NCI-H748 (cell line): Measurements from ENCODE around the gene SLCO4A1.
A peak's percentile ranks its signal among the peaks of the same experiment; 100 is the strongest.

Source experiments
- DNase-seq: peaks from one replicate; lab custom pipeline; 2025; ENCODE audit not compliant: unreplicated experiment; lab: John Stamatoyannopoulos, UW

Gene SLCO4A1

DNA sequence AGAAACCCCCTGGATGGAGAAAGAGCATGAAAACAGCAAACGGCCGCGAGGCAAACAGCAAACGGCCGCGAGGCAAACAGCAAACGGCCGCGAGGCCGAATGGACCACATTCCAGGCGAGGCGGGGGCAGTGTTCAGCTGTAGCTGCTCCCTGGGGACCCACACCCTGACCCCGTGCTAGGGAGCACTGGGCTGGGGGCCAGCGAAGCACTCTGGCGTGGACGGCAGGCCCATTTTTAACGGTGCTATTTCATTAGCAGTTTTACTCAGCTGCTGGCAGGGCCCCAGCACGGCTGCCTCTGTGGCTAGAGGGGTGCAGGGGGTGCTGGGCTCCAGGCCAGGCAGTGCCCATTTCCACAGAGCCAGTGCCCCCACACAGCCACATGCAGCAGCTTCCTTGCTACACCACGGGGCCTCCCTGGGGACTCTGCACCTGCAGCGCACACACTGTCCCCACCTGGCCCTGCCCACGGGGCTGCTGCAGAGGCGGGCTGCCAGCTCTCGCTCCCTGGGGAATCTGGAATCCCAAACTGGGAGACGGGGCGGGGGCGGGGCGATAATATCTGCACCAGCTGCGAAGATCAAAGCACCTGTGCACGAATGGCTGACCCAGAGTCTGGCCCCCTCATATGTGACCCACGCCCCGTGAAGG is 35.6 kb upstream of the SLCO4A1 start:
- DNase-seq: peak; percentile 23

DNA sequence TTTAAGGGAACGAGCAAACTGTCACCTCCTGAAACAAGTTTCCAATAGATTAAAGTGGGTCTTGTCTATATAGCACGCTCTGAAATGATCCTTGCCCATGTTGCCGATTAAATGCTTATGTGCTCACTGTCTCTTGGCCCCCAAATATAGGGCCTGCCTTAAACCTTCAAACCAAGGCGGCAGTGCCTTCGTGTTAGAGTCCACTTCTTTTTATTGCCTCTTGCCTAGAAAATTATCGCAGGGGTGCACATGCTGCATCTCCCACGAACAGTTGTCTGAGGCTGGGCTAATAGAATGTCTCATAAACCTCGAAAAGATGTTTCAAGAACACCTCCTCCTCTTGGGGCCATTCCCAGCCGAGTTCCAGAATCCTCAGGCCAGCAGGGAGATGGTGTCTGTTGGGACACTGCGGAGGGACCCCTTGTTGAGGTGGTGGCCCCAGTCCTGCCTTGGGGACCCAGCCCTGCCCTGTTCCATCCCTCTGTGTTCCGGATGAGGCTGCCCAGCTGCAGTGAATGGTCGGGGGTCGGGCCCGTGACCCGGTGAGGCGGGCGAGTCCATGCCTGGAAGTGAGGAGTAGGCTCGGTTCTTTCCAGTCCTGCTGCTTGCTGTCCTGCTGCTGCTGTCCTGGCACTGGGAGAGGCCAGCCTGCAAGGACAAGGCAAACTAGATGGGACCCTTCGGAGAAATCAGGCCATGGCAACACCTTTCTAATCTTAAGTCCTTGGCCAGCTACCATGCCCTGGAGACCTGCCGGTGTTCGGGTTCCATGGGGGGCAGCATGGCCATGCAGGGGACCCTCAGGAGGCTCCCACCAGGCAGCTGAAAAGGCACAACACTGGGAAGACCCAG is 34.7 kb upstream of the SLCO4A1 start:
- DNase-seq: no peak

DNA sequence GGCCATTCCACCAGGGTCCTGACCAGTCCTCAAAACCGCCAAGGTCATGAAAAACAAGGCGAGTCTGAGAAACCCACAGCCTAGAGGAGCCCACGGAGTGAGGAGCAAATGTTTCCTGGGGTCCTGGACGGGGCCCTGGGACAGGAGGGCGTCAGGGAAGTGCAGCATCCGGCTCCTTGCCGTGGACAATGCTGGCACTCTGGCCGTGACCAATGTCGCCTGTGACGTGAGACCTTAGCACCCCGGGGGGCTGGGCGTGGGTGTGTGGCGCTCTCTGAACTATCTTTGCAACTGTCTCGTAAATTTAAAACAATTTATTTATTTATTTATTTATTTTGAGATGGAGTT is 34.1 kb upstream of the SLCO4A1 start:
- no peak for DNase-seq

DNA sequence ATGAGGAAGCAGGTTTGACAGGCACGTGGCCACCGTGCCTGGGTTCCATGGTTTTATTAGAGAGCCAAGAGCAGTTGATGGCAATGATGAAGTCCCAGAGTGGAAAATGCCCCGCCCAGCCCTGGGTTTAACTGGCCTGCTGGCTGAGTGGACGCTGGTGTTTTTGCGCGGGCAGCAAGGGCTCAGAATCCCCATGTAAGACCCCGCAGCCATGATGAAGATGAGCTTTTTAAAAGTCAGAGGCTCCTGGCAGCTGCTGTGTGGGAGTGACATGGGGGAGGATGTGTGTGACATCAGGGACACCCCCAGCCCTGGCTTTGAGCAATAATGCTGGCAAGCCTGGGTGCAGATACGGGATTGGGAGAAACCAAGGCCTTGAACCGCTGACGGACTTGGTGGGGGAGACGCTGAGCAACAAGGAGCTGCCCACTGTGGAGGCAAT is 33.0 kb upstream of the SLCO4A1 start:
- no peak for DNase-seq

DNA sequence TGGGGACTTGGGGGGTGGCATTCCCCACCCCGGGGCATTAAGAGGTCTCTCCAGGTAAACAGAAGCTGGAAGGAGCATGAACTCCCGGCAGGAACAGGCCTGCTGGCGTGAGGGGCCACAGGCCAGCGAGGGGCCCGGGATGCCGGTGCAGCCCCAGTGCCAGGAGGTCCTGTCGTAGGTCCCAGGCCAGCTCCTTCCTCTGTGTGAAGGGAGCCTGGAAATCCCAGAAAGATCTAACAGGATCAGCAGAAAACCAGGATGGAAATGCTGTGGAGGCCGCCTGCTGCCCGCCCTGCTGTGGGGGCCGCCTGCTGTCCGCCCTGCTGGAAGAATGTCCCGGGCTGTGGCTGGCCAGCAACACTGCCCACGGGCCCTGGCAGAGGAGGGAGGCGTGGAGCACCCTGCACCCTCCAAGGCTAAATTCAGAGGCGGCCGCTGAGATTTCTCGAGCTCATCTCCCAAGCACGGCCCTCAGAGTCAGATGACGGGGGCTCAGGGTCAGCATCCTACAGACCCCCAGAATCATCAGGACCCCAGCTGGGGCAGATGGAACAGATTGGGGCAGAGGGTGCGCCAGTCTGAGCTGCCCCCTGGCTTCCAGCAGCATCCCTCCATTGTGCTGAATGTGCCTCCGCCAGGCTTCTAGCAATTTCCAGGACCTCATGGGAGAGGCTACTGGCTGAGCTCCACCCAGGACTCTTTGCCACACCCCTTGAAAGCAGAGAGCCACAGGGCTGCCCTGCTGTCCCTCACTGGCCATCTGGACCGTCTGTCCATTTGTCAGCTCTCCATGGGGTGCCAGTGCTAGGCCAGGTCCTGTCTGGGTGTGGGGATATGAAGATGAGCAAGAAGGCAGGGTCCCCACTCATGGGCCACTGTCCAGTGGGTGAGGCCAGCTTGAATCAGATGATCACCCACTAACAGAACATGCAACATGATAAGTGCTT is 32.2 kb upstream of the SLCO4A1 start:
- DNase-seq: no peak

DNA sequence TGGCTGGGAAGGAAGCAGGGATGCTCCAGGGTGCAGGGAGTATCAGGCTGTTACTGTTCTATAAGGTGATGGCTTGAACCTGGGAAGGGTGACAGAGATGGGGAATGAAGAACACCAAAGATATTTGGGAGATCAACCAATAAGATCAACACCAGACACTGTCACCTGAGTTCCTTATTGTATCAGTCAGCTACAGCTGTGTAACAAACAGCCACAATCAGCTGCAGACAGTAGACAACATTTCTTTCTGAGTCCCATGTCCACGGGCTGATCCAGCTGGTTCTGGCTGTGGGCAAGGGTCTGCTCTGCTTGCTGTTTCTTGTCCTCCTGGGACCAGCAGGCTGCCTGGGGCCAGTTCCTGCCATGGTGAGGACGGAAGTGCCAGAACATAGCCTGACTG is 31.3 kb upstream of the SLCO4A1 start:
- DNase-seq: no peak

DNA sequence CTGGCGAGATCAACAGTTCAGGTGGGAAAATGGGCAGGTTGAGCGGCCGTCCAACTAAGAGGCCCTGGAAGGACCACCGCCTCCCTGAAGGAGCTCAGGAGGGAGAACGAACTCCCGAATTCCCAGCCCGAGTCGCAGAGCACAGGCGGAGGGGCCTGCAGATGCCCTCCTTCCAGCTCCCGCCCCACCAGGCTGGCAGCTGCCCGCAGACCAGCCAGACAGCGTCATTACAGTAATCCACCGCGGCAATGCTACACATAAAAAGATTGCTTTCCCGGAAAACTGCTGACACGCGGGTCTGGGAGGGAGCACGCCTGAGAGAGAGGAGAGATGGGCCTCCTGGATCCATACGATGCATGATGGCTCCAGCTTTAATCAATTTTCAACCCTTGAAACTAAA is 30.5 kb upstream of the SLCO4A1 start:
- DNase-seq: peak; percentile 16

DNA sequence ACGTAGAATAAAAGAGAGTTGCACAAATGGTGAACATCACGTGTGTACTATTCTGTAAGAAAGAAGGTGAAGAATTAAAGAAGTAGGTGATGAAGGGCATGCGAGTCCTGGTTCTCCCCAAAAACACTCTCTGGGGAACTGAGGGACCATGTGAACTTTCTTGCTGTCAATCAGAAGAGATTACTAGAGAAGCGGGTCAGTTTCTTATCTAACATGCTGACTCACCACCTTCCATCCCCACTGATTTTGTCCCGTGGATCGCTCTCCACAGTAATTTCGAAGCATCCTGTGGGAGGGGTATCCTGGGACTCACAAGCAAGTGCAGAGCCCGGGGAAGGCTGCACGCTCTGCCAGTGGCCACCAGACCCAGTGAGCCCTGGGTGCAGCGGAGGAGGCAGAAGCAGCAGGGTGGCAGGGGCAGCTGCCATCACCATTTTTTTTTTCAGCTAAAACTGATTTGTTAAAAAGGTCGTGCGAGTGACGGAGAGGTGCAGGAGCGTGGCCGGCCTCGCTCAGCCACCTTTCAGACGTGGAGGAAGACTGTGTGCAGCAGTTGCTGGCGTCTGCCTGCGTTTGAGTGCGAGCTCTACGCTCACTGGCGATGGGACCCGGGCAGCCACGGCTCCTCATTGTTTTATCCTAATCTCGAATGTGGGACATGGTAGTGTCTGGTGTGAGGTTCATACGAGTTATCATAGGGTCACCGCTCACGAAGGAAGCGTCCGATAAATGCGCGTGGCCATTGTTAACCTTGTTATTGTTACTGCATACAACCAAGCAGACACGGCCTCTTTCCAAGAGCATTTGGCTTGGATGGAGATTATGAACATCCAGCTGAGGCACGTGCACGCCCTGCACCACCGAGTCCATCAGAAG is 28.0 kb upstream of the SLCO4A1 start:
- no peak for DNase-seq

DNA sequence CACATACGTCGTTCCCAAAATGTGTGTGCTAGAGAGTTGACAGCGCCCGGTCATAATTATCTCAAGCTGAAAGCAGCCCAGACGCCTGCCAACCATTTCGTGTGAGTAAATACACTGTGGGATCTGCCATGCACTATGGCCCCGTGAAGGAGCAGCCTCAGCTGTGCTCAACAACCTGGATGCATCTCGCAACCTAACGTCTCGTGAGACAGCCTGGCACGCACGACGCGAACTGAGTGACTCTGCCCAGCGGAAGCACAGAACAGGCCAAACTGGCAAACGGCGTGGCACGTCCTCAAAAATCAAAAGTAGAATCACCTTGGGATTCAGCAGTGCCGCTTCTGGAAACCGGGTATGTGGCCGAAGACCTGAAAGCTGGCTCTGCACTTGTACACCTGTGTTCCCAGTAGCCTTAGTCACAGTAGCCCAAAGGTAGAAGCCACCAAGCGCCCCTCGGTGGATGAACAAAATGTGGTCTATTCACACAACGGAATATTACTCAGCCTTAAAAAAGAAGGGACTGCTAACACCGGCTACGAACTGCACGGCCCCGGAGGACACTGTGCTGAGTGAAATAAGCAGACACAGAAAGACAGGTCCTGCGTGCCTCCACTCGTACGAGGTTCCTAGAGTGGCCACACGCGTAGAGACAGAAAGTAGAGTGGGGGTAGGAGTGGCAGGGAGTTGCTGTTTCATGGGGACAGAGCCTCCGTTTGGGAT is 27.2 kb upstream of the SLCO4A1 start:
- DNase-seq: no peak

DNA sequence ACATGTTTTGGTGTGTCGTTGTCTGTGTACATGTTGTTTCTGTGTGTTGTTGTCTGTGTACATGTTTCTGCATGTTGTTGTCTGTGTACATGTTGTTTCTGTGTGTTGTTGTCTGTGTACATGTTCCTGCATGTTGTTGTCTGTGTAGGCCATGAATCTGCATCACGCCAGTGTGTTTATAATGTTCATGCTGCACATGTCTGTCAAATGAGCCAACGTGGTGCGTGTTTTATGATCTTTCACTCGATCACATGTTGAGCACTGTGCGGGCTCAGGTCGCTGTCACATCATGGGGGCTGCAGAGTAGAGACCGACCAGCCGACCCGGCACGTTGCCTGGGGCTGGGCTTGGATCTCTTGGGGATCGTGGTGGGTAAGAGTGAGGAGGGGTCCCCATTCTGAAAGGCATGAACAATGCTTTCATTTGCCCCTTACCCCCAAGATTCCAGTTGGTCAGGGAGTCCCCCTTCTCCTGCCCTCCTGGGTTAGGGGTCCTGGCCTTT is 26.5 kb upstream of the SLCO4A1 start:
- DNase-seq: no peak

DNA sequence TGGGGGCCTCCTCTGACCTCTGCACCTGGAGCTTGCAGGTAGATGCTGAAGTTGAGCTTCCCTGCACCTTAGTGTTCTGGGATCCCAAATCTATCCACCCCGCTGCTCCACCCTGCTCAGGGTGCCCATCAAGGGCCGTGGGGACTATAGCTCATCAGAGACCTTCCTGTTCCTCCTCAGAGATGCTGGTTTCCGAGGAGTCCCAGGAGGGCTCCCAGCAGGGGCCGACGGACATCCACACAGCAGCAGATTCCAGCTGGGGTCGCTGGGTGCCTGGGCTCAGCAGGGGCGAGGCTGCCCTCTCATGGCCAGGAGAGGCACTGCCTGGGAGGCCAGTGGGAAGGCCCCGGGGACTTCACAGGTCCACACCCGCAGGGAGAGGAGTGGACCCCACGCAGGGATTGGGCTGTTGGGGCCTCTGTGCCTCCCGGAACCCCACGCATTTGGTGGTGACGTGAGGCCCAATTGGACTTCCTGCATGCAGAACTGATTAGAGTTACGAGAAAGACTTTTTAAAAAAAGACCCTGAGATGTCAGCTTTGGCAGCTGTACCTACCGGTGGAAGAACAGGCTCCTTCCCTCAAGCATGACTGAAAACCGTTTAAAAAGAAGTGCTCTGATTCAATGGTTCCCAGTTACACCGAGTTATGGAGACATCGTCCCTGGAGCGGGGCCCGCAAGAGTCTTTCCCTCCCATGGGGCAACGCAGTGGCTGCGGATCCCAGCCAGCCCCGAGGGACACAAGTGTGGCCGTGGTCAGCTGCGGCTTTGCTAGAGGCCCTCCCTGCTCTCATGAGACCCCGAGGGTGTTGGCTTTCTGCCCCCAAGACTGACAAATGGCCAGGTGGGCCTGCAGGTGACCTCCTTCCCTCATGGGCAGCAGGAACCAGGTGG is 25.3 kb upstream of the SLCO4A1 start:
- DNase-seq: peak; percentile 56

DNA sequence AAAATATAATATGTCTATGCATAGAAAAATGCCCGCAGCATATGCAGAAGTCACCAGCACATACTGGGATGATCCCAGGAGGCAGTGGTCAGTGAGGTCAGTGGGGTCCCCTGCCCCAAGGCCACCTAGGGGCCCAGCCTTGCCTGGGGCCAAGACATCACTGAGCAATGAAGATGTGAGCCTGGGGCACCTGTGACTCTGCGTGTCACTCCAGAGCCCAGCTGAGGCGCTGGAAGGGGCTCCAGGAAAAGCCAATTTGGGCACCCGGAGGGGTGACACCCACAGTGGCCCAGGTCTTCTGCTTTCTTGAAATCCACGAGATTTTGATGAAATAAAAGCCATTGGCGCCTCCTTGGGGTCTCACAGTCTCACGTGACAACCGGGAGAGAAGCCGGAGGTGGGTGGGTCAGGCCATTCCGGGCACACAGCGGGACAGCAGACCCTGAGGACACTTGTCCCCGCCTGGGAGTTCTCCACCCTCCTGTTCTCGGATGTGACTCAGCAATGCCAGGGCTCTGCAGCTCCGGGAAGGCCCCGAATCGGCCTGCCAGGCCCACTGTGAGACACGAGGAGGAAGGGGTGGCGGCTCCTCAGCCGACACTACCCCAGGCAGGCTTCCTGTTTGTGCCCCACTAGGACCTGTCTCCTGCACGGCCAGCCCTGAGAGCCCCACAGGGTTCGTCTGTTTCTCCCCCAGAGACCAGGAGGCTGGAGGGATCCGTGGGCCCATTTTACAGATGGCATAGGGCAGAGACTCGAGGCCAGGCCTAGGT is 24.4 kb upstream of the SLCO4A1 start:
- DNase-seq: no peak

DNA sequence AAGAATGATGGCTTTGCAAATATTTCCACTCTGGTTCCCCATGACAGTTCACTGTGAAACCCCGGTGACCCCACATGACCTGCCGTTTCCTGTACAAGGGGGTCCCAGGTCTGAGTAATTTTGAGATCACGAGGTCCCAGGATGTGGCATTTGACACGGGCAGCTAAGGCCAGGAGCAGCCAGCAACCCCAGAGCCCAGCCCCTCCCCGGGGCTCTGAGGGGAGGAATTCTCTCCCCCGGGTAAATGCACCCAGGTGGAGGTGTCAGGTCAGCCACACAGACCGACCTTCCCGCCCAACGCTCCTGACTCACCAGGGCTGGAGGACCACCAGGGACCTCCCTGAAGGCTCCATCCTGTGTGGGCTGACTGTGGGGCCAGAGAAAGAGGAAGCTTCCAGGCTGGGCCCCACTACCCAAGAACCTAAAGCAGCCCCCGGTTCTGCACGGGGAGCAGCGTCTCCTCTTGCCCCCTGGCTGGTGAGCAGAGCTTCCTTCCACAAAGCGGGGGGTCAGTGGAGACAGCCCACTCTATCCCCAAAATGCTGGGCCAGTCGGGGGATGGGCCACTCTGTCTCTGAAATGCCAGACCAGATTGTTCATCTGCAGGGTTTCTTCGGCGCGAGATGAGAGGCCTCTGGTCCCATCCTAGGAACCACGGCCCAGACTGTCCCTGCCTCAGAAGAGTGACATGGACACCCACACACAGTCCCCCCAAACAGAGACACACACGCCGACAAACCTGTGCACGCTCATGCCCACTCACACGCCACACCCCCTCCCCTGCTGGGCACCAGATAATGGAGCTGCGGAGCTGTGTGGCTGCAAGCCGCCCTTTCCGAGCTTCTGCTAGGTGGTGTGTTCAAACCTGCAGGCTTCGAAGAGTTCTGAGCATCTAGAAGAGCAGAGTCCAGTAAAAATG is 23.4 kb upstream of the SLCO4A1 start:
- no peak for DNase-seq

DNA sequence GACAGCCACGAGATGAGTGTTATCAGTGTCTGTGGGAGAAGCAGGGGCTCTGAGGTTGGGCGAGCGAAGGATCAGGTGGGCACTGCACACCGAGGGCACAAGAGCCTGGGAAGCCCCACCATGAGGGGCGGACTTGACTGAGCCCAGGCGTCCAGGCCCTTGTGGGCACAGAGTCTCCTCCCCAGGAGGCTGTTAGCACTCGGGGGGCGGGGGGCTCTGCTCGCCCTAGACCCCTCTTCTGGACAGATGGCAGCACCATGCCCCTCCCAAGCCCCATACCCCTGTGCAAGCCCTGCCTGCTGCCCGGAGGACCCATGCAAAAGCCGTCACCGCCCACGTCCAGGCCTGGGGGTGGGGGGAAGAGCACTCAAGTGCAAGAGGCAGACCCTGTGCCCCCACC is 21.7 kb upstream of the SLCO4A1 start:
- no peak for DNase-seq

DNA sequence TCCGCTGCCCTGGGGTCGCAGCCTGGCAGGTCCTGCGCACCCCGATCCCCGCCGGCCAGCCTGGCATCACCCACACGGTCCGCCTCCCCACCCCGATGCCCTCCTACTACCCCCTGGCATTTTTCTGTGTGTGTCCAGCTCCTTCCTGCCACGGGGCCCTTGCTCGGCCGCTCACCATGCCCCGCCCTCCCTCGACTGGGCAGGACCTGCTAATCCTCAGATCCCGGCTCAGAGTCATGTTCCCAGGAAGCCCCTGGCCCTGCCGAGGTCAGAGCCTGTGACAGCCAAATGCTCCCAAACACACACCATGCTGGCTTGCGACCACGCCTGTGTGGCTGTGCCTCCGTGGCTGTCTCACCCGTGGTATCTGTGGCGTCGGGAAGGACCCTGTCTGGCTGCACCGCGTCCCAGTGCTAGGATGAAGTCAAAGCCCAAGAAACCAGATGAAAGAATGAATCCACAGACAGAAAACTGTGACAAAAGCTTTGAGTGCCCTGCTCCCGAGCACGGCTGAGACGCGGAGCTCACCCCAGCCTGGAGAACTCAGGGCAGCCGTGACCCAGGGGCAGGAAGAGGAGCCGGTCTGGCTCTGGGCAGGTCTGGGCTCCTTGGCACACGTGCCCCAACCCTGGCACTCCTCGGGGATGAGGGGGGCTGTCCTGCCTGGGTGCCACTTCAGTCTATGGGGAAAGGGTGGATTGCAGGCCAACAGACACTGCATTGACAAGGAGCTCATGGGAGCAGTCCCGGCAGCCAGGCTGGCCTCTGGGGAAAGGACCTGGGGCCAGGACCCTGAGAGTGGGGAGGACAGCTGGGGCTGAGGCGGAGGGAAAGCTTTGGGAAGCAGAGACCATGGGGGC is 20.8 kb upstream of the SLCO4A1 start:
- DNase-seq: no peak
